ENCODE data around the gene GRM7.

DNA sequence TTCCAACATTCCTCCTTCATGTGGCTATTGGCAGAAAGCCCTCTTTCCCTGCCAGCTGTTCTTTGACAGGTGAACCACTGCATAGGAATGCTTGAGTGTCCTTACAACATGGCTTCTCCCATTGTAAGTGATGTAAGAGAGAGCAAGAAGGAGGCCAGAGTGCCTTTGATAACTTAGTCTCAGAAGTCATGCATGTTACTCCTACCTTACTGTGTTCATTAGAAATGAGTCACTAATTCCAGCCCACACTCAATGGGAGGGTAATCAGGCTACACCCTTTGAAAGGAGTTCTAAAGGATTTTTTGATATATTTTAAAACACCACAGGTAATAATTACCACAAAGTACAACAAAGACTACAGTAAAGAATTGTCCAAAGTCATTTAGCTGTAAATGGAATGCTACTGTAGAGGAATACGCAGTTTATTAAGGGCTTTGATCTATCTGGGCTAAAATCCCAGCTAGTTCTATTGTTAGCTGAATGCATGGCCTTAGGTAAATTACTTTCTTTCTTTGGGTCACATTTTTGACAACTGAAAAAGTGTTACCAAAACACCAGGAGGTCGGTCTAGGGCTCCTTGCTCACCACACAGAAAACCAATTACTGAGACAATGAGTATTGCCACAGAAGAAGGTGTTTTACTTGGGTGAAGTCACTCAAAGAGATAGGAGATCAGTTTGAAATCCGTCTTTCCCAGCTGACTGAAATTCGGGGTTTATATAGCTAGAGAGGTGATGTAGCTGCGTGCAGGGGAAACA lies 154.9 kb downstream of the GRM7 start:
- TF ChIP-seq POLR2A (IDR thresholded peaks at IDR 0.05; ENCODE audit: low read depth, low read length) (no peak), MAZ (IDR thresholded peaks at IDR 0.05; ENCODE audit: borderline replicate concordance, low read depth, low read length) (no peak), FOS (IDR thresholded peaks at IDR 0.05; ENCODE audit: low read depth, low read length) (no peak)
- TF ChIP-seq, protein P1, sequence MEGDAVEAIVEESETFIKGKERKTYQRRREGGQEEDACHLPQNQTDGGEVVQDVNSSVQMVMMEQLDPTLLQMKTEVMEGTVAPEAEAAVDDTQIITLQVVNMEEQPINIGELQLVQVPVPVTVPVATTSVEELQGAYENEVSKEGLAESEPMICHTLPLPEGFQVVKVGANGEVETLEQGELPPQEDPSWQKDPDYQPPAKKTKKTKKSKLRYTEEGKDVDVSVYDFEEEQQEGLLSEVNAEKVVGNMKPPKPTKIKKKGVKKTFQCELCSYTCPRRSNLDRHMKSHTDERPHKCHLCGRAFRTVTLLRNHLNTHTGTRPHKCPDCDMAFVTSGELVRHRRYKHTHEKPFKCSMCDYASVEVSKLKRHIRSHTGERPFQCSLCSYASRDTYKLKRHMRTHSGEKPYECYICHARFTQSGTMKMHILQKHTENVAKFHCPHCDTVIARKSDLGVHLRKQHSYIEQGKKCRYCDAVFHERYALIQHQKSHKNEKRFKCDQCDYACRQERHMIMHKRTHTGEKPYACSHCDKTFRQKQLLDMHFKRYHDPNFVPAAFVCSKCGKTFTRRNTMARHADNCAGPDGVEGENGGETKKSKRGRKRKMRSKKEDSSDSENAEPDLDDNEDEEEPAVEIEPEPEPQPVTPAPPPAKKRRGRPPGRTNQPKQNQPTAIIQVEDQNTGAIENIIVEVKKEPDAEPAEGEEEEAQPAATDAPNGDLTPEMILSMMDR (conservative IDR thresholded peaks at IDR 0.05; ENCODE audit: low read depth, low read length): no peak

Measured in IMR-90 (cell line).